ENCODE data around the gene C1orf122.

GRCh38 chr1:37794372-37795339, 12.9 kb upstream of the C1orf122 start:
- TF ChIP-seq CTCF (conservative IDR thresholded peaks at IDR 0.05 in 1 of 2, IDR thresholded peaks at IDR 0.05 in 1 of 2; ENCODE audit: extremely low read depth in 1 of 2, insufficient read depth in 1 of 2, low read depth in 1 of 2, low read length in 2 of 2) (no peak), EZH2 (IDR thresholded peaks at IDR 0.05; ENCODE audit: borderline replicate concordance, low read length) (no peak)

Measured in mammary epithelial cell (primary cell).